Skin of body (tissue), 2 donors: ENCODE measurements around the gene ANK3. TPM values are rescaled to one million over a fixed set of nuclear protein-coding genes. Genes with fewer than 3 reads are reported as not detected.
"Not testable (repeated sequence)": the region's sequence is repeated elsewhere in the genome, so short reads cannot be mapped to it uniquely, and the experiment has no call there.

Source experiments
- DNase-seq: peaks from one replicate; lab custom pipeline; 2025; lab: John Stamatoyannopoulos, UW
- total RNA-seq: library from RNA; depleted of rRNA; stranded (reverse); fragments of >200 nt; gene quantifications from one replicate; pipeline ENCODE4 v1.2.3, GENCODE V29; 2014

Gene ANK3
- total RNA-seq, 1 donor from 2014 or later: 78.0 TPM

- no peak for DNase-seq
Observed at GRCh38 chr10:60041489-60042133, 348.1 kb downstream of the ANK3 start.

- DNase-seq: no peak
Observed at GRCh38 chr10:60040014-60040662, 349.5 kb downstream of the ANK3 start.

DNA sequence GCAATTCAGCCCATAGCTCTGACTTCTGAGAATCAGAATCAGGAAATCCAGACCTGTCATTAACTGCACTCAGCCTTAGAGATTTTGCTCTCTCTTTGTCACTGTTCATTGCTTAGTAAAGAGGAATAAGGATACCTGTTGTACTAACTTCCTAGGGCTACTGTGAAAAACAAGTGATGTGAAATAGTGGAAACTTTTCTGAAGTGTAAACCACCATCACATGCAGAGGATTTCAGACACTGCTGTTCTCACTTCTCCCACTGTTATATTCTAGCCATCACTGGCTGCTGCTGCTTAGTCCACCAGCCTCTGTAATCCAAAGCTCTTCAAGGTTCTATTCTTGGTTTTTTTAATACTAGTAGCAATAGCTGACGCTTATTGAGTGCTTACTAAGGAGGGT, 353.7 kb downstream of the ANK3 start:
- no peak for DNase-seq

- DNase-seq: not testable (repeated sequence)
Observed at GRCh38 chr10:60035375-60035774, 354.3 kb downstream of the ANK3 start.

DNA sequence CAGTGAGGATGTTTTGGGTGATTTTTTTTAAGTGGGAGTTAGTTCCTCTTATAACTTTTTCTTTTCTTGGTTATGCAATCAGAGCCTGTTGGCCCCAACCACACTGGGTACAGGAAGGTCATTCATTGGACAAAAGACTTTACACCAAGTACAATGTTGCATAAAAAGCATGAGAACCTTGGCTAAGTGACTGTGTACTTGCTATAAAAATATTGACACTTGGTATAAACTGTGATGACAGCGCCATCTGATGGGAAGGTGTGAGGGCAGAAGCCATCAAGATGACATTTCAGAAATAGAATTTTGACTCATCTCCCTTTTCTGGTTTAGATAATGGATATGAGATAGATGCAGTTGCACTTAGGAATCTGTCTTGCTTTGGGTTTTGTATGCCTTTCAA, 357.0 kb downstream of the ANK3 start:
- DNase-seq: peak; percentile 50

GRCh38 chr10:60031664-60032063, 358.0 kb downstream of the ANK3 start:
- DNase-seq: no peak

DNA sequence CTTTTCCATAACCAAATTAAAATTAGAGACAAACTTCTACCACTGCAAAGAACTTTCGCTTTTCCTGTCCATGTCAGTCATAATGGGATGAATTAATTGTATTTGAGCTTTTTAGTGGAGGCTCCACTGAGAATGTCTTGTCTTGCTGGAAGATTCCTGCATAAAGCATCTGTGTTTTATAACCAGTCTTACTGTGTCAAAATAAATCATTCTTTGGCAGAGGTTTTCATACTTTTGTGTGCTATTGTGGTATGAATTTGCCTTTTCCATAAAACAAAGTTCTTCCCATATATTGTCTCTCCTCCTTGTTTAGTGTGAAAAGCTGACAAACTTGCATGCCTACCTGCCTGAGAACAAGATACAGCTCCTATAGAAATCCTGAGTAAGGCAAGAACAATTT, 358.5 kb downstream of the ANK3 start:
- DNase-seq: peak; percentile 70

DNA sequence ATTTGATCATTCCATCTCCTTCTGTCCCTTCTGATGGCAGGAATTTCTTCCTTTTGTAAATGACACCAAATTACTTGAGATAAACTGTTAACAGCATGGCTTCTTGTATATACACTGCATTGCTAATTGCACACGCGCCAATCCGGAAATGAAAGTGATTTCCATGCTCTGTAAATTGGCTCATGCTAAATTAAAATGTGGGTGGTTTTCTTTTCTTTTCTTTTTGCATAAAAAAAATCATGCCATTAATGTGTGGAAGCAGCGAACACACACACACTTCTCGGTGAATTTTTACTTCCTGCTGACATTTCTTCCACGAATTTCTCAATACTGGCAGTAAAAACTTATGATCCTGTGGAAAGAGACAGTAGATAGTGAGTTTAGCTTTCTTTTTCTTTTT, 360.2 kb downstream of the ANK3 start:
- no peak for DNase-seq

GRCh38 chr10:60028081-60028480, 361.6 kb downstream of the ANK3 start:
- no peak for DNase-seq

DNA sequence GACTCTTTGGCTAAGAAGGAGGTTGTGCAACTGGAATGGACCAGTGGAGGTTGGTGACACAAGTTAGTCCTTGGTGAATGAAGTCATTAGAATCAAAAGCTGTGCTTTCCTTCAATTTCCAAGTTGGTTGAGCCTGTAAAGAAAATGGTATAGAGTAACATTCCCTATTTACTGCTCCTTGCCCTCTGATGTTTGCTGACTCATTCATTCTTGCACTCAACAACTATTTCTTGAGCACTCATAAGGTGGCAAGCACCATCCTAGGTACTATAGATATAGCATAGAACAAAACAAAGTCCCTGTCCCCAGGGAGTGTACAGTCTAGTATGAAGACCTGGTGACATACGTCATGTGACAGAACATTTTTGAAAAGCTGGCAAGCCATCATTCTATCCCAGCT, 364.4 kb downstream of the ANK3 start:
- DNase-seq: no peak

DNA sequence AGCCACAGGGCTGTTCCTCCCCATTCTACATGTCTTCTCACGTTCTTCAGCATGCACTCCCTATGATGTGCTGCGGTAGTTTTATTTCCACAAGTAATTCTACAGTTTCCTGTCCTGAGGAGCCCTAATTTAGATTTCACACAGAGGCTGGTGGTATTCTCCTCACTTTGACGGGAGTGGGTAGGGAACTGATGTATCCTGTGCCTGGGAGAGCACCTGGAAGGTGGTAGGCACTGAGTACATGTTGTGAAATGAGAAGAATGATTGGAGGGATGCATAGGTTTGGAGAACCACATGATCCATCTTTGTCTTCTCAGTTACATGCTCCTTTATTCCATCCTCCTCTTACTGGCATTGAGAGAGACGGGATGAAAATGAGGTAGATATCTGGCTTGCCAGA, 365.2 kb downstream of the ANK3 start:
- DNase-seq: no peak

DNA sequence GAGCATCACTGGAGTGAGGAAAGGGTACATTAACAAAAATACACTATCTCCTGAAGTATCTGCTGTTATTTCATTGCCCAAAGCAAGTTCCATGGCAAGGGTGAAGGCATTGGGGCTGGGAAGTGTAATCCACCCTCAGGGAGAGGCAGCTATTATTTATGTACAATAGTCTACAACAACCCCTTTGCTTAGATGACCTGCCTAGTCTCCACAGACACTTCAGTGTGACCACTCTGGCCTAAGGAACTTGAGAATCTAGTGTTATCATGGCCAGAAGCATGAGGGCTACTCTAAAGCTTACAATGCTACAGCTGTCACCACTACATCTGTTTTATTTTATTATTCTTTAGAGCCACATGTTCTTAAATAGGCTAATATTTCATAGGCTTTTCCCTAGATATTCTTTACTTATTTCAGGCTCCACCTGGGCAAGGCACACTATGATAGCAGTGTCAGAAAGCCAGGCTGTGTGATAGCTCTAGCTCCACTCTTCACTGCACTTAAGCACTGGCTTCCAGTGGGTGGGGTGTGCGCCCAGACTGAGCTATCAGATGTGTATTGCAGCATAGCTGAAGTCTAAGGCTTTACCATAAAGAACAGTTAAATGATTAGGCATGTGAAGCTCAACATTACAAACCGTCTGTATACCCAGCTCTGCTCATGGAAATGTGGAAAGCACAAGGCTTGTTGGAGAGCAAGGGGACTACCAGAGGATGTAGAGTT, 366.4 kb downstream of the ANK3 start:
- no peak for DNase-seq

- no peak for DNase-seq
Observed at GRCh38 chr10:60021361-60021760, 368.3 kb downstream of the ANK3 start.

- DNase-seq: no peak
Observed at GRCh38 chr10:60016794-60017193, 372.9 kb downstream of the ANK3 start.

DNA sequence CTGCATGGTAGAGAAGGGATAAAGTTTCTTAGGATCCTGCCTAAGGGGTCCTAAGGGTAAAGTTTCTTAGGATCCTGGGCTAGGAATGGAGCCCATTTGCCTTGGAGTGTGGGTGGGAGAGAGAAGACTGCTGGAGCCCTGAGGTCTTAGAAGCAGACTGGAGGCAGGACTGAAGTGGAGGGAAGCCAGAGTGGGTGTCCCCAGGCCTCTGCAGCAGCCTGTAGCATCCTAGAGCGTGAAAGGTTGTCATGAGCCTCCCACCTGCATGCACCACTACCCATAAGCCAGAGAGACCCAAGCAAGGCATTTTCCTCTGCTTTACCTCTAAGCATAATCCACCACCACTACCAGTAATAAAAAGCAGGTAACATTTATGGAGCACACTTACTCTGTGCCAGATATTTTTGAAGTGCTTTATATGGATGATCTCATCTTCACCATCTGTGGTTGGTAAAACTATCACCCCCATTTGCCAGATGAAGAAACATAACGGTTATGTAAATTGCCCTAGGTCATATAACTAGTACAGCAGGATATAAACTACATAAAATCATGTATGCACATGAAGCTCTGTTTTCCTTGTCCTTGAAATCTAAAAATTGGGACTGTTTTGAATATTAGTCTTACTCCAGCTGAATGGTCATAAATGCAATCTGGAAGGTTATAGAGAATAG, 379.8 kb downstream of the ANK3 start:
- no peak for DNase-seq

DNA sequence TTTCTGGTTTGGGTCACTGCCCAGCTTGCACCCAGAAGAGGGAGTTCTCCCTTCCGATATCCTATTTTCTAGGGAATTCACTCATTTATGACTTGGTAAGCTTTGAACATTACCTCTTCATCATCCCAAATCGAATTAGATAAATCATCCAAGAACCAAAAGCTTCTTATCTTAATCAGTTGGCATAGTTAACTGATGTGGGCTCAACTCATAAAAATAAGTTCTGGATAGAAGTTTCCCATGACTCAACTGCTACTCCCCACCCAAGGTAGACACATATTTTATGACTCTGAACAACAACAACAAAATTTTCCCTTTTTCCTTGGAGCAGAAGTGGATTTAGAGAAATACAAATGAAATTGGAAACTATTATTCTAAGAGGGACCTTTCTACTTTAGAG, 380.4 kb downstream of the ANK3 start:
- no peak for DNase-seq

GRCh38 chr10:60008816-60009215, 380.9 kb downstream of the ANK3 start:
- no peak for DNase-seq

GRCh38 chr10:60006062-60006461, 383.6 kb downstream of the ANK3 start:
- DNase-seq: no peak

GRCh38 chr10:60003651-60004523, 385.8 kb downstream of the ANK3 start:
- DNase-seq: peak; percentile 26

DNA sequence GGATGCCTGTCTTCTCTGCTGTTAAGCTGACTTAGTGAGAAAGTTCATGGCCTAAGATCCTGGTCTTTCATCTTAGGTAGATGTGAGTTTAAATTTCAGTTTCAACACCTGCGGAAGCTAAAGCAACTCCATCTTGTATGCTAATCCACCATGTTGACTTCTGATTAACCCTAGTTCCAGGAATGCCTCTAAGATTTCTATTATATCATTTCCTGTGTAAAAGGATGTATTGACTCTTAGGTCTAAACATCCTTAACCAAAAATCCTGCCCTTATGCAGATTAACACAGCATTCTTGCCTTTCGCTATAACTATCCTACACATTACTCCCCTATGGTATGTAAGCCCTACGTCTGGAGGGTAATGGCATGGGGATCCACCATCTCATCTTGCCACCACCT, 388.9 kb downstream of the ANK3 start:
- no peak for DNase-seq

GRCh38 chr10:59997827-59998525, 391.7 kb downstream of the ANK3 start:
- peak; percentile 11 for DNase-seq
